ENCODE data around the gene TXLNG. TPM values are rescaled to one million over a fixed set of nuclear protein-coding genes. Genes with fewer than 3 reads are reported as not detected.

Gene TXLNG
- total RNA-seq, 1 donor from 2014 or later = 25.4 TPM

DNA sequence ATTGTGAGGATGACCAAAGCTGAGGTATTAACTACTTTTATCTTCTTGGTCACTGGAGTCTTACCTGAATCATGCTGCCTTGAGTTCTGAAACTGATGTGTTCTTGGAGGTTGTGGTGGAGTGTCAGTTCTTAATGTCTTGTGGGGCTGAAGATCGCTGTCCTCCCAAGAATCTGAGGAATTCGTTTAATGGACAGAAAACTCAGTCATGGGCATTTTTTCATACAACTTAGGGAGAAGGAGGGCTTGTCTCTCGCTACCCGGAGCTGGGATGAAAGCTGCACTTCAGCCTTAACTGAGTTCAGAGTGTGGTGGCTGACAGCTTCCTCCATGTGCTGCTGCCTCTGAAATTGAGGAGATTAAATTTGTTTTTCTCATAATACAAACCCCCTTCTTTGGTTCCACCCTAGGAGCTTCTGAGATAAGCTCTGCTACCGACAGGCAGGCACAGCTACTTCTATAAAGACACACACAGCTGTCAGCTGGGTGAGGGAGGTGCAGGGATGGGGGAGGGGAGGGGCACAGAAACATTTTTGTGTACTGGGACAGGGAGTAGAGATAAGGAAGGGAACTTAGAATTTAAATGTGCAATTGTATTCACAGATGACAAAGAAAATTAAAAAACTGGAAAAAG lies 53.1 kb downstream of the TXLNG start:
- peaks cover 80% of the 10 kb centered on the region for H3K4me1 Mint-ChIP-seq
- no peaks in the 10 kb centered on the region for H3K9me3 Mint-ChIP-seq
- H3K27me3 Mint-ChIP-seq (ENCODE audit: low read depth) = no peaks in the 10 kb centered on the region
- H3K4me3 Mint-ChIP-seq = peak overlapping the region; percentile 14
- no peak for DNase-seq (ENCODE audit: low spot score in 2 of 2, unreplicated experiment in 2 of 2)
- H3K27ac Mint-ChIP-seq = peak overlapping the region; percentile 88
- H3K36me3 Mint-ChIP-seq = peaks cover 33% of the 10 kb centered on the region
- TF ChIP-seq, protein P1, sequence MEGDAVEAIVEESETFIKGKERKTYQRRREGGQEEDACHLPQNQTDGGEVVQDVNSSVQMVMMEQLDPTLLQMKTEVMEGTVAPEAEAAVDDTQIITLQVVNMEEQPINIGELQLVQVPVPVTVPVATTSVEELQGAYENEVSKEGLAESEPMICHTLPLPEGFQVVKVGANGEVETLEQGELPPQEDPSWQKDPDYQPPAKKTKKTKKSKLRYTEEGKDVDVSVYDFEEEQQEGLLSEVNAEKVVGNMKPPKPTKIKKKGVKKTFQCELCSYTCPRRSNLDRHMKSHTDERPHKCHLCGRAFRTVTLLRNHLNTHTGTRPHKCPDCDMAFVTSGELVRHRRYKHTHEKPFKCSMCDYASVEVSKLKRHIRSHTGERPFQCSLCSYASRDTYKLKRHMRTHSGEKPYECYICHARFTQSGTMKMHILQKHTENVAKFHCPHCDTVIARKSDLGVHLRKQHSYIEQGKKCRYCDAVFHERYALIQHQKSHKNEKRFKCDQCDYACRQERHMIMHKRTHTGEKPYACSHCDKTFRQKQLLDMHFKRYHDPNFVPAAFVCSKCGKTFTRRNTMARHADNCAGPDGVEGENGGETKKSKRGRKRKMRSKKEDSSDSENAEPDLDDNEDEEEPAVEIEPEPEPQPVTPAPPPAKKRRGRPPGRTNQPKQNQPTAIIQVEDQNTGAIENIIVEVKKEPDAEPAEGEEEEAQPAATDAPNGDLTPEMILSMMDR (IDR thresholded peaks at IDR 0.05; ENCODE audit: unreplicated experiment) = no peak

DNA sequence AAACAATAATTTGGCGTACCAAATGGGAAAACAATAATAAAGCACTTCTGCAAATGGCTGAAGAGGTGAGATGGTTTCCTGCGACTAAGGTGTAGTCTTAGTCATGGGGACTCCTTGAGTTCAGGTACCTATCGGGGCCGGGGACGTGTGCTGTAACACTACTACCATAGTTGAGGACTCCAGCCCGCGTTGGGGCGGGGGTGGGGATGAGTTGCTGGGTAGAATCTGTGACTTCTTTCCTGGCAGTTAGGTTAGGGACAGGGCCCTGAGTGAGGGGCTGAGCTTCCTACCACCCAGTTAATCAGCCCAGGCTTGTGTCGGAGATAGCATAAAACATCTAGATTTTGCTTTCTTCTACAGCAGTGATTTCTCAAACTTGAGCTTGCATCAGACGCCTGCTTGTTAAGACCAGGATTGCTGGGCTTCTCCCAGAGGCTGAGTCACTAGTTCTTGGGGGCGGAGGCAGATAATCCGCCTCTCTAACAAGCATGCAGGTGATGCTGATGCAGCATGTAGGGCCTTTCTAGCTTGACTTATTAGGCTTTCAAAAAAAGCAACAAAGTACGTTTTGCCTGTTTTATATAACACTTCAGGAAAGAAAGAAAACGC lies 53.7 kb downstream of the TXLNG start:
- TF ChIP-seq, protein P1 (IDR thresholded peaks at IDR 0.05; ENCODE audit: unreplicated experiment) = no peak
- Mint-ChIP-seq H3K36me3 (peaks cover 39% of the 10 kb centered on the region), H3K9me3 (no peaks in the 10 kb centered on the region), H3K4me1 (peaks cover 80% of the 10 kb centered on the region), H3K27ac (peak overlapping the region; percentile 88), H3K27me3 (ENCODE audit: low read depth) (no peaks in the 10 kb centered on the region), H3K4me3 (no peak overlapping the region)
- no peak for DNase-seq (ENCODE audit: low spot score in 2 of 2, unreplicated experiment in 2 of 2)

DNA sequence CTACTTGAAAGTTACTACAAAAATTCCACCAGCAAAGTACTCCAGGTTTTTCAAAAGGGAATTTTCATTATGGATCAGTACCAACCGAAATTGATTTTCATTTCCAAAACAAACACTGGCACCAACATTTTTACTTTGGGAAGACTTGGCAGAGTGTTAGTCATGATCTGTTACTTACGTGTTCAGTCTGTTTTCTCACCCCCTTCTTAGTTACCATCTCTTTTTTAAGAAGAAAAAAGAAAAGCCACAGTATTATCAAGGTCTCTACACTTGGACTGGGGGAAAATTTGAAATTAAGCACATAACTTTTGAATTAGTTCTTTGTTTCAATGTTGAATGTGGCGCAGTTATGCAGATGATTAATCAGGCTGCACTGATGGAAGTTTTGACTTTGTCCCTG lies 56.4 kb downstream of the TXLNG start:
- Mint-ChIP-seq H3K4me3 (no peak overlapping the region), H3K9me3 (no peaks in the 10 kb centered on the region), H3K27ac (peak overlapping the region; percentile 89), H3K27me3 (ENCODE audit: low read depth) (no peaks in the 10 kb centered on the region), H3K4me1 (peaks cover 70% of the 10 kb centered on the region), H3K36me3 (peaks cover 41% of the 10 kb centered on the region)
- TF ChIP-seq, protein P1 (IDR thresholded peaks at IDR 0.05; ENCODE audit: unreplicated experiment) = no peak
- DNase-seq (ENCODE audit: low spot score in 2 of 2, unreplicated experiment in 2 of 2) = no peak

DNA sequence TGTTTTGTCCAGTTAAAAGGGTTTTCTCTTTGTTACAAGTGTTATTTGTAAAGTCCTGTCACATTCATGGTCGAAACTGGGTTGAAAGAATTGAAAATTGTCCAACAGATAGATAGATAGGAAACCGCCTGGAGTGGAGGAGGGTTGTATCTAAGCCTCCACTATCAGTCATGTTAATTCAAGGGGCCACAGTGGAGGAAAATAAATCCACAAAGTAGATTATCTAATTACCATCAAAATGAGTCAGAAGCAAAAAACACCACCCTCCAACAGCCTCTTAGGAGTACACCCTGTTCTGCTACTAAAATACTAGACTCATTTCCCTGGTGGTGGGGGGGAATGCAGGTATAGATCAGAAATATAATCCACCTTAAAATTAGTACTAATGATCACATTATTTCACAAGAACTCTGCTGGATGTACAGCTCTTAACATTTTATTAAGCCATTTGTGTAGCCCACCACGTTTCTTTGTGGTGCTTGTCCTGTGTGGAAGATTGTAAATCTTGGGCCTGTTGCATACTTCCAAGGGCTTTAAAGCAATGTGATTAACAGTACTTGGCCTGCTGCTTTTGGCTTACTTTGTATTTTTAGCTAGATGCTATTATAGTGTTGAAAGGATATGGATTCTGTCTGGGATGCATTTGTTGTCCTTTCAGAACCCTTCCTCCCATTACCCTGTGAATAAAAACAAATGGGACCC lies 57.1 kb downstream of the TXLNG start:
- Mint-ChIP-seq H3K4me1 (peaks cover 63% of the 10 kb centered on the region), H3K27ac (peak overlapping the region; percentile 89), H3K9me3 (no peaks in the 10 kb centered on the region), H3K36me3 (peaks cover 46% of the 10 kb centered on the region), H3K4me3 (no peak overlapping the region), H3K27me3 (ENCODE audit: low read depth) (no peaks in the 10 kb centered on the region)
- DNase-seq (ENCODE audit: low spot score in 2 of 2, unreplicated experiment in 2 of 2) = no peak
- TF ChIP-seq, protein P1 (IDR thresholded peaks at IDR 0.05; ENCODE audit: unreplicated experiment) = no peak

DNA sequence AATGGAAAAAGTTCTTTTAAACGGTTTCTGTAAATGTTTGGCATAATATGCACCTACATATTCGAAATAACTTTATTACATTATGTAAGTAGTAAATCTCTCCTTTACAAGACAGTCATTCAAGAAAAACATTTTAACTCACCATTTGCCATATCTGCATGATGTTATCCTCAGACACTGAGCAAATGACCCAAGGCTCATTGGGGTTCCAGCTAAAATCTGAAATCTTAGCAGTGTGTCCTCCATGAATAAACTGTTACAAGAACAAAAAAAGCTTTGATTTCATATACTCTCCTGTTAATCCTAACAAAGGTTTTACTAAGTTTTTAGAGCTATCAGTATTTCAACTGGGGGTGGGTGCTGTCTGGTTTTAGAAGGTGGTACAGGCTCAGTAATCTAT lies 59.4 kb downstream of the TXLNG start:
- TF ChIP-seq, protein P1 (IDR thresholded peaks at IDR 0.05; ENCODE audit: unreplicated experiment) = no peak
- H3K9me3 Mint-ChIP-seq = no peaks in the 10 kb centered on the region
- H3K36me3 Mint-ChIP-seq = peaks cover 55% of the 10 kb centered on the region
- DNase-seq (ENCODE audit: low spot score in 2 of 2, unreplicated experiment in 2 of 2) = no peak
- no peak overlapping the region for H3K4me3 Mint-ChIP-seq
- no peaks in the 10 kb centered on the region for H3K27me3 Mint-ChIP-seq (ENCODE audit: low read depth)
- H3K27ac Mint-ChIP-seq = no peak overlapping the region
- peaks cover 40% of the 10 kb centered on the region for H3K4me1 Mint-ChIP-seq
